B cell (primary cell): ENCODE measurements around the gene TENT4B.

Experiments used
- CTCF ChIP-seq: fragments of 200-600 bp; IDR thresholded peaks from one replicate; pipeline ENCODE4 v1.8.0; 2022; ENCODE audit warnings: antibody characterized with exemption, mild to moderate bottlenecking
- EZH2 ChIP-seq: IDR thresholded peaks from 2 replicates; pipeline ENCODE4 v1.6.1; 2012; ENCODE audit warnings: borderline replicate concordance, low read depth, mild to moderate bottlenecking, moderate library complexity, low read length; ENCODE audit not compliant: insufficient read depth, poor library complexity, severe bottlenecking

GRCh38 chr16:50252874-50253513, 99.9 kb downstream of the TENT4B start:
- TF ChIP-seq EZH2 (no peak), CTCF (no peak)
